AG09319 (cell line): ENCODE data around the gene TXNIP.

Experiments
- DNase-seq: peaks from one replicate; pipeline ENCODE4 v3.0.0-alpha.2; 2010; ENCODE audit warnings: low read depth; ENCODE audit errors: extremely low read depth
- TF ChIP-seq, protein P1 (sequence below): IDR thresholded peaks from 2 replicates; pipeline ENCODE4 v1.5.1; 2011; ENCODE audit warnings: low read depth, mild to moderate bottlenecking, inconsistent platforms, low read length, moderate library complexity

Gene TXNIP

DNA sequence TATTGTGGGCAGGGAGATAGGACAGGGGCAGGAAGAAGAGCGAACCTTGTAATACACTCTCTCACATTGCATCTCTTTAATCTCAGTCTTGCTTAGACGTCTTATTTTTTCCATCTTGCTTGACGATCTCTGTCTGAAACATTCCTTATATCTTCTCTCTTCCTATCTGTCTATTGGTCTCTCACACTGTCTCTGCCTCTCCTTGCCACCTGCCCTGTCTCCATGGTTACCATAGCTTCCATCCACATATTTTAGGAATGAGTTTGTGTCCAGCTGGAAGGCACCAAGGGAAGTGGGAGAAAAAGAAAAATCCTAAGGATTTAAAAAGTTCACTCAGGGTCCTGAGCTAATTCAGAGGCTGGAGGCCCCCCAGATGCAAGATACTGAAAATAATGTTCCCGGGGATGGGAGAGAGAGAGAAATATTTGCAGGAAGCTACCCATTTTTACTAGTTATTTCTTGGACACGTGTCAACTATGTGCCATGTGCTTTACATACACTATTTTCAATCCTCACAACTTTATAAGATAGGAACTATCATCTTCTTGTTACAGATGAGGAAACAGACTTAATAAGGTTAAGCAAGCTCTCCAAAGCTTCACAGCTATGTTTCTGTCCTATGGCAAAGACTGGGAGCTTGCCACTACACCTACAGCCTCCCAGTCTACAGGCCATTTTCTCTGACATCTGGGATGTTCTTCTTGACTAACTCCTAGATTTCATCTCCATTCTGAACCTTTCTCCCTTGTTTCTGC, 32.9 kb downstream of the TXNIP start:
- no peak for DNase-seq

DNA sequence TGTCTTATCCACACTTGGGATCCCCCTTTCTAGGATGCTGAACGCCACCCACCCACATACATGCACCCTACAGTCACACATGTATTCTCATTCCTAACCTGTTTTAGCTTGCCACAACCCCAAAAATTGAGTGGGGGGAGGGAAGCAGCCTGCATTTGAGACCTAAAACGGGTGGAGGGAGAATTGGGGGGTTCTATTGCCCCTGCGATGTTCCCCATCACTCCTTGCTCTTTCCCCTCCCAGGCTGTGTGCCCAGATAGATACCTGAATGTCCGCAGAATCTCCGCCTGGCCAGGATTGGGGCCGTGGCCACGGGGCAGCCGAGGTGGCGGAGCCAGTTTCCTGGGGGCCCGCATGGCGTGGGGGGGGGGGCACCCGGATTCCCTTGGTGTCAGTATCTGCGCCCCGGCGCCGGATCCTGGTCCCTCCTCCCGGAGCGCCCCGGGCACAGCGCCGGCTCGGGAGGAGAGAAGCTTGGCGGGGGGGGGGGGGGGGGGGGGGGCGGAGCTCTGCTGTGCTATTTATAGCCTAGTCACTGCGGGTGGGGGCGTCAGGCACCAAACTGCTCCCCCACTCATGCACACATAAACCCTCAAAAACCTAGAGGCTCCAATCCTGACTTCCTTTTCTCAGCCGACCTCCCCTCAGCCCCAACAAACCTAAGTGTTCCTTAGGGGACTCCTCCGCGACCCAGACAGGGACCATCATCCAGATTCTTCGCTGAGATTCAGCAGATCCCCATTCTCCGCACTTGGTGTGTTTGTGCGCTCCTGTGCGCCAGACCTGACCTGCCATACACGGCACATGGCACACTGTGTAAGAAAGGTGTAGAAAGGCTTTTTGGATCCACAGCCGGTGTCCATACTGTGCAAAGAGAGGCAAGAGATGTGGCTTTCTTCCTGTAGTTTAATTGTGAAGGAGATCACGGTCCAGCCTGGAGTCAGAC, 33.9 kb downstream of the TXNIP start:
- DNase-seq: no peak
- TF ChIP-seq, protein P1, sequence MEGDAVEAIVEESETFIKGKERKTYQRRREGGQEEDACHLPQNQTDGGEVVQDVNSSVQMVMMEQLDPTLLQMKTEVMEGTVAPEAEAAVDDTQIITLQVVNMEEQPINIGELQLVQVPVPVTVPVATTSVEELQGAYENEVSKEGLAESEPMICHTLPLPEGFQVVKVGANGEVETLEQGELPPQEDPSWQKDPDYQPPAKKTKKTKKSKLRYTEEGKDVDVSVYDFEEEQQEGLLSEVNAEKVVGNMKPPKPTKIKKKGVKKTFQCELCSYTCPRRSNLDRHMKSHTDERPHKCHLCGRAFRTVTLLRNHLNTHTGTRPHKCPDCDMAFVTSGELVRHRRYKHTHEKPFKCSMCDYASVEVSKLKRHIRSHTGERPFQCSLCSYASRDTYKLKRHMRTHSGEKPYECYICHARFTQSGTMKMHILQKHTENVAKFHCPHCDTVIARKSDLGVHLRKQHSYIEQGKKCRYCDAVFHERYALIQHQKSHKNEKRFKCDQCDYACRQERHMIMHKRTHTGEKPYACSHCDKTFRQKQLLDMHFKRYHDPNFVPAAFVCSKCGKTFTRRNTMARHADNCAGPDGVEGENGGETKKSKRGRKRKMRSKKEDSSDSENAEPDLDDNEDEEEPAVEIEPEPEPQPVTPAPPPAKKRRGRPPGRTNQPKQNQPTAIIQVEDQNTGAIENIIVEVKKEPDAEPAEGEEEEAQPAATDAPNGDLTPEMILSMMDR: no peak

More for the DNA sequence above, 32.9 kb downstream of the TXNIP start:
- TF ChIP-seq, protein P1: no peak

DNA sequence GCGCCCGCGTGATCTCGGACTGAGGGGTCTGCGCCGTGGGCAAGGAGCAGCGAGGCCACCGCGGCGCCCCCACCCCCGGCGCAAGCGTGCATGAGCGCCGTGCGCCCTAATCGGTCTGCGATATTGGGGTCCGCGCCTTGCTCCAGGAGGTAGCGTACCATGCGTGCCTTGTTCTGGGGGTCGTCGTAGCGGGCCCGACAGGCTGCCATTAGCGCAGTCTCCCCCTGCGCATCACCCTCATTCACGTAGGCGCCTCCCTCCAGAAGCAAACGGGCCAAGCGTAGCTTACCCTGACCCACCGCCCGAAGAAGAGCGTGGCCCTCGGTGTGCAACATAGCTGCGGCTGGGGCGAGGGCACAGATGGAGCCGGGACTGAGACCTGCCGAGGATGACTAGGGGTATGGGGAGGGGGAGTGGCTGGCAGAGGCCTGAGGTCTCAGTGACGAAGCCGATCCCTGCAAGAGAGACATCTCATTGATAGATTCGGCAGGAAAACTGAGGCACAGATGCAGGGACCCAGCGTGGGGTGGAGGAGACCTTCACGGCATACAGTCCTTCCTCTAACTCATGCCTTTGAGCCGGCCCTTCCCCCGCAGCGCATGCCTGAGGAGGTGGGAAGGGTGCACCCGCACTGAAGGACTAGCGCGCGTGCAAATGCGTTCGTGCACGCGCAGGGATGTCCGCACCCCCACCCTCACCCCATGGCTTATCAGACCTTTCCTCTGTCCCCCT, 34.8 kb downstream of the TXNIP start:
- TF ChIP-seq, protein P1: no peak
- no peak for DNase-seq

DNA sequence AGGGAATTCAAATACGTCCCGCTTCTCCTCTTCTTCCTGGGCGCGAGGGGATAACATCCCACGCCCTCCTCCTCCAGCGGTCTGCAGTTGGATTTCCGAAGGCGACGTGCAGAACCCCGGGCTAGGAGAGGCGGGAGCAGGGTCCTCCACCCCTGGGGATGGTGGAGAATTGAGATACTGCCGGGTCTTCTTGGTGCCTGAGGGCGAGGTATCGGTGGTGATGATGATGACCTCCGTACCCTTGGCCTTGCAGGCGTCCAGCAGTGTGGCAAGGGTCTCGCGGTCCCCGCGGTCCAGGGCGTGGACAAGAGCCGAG, 35.3 kb downstream of the TXNIP start:
- no peak for DNase-seq
- TF ChIP-seq, protein P1: no peak

DNA sequence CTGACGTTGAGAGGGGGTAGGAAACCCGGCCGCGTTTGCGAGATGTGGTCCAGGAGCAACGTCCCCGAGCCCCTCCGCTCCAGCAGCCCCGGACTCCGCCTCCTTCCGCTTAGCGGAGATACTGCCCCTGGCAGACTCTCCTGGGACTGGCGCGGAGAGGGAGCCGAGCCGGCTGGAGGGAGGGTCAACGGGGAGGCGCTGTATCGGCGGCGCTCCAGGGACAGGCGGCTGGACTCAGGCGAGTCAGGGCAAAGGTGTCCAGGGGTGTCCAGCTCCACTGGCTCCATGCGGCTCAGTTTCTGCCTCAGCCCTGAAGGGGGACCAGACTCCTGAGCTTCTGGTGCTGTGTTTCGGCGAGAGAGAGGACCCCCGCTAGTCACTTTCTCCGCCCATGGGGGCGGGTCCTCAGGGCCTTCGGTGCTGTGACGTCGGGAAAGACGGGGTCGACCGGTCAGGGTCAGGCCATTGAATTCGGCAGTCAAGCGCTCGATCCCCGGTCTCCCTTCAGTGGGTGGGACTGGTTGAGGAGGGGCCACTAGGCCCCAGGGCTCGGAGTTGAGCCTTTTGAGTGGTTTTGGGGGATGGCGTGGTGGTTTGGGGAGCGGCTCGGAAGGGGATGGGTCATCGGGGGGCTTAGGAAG, 35.8 kb downstream of the TXNIP start:
- no peak for DNase-seq
- TF ChIP-seq, protein P1: peak; percentile 1

DNA sequence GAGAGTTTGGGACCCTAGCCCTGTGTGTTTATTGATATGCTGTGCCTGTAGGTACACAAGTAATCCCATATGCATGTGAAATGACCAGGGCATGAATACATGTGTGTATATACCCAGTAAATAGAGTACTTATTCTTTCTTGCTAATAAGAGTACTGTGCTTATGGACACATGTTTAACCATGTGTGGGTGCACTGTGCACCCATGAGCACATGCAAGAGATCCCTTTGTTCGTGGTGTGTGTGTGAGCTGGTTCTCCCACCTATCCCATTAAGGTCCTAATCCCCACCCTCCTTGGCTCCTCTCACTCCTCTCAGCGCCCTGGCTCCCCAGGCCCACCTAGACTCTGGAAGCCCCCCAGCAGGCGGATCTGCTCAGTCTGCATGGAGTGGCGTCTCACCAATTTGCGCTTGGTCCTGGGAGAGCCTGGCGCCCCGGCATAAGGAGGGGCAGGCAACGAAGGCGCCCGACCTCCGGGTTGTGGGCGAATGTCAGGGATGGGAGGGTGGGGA, 36.4 kb downstream of the TXNIP start:
- DNase-seq: no peak
- TF ChIP-seq, protein P1: no peak
